GM12878 (cell line): ENCODE results near the gene ACE.

Experiments
- BRCA1 ChIP-seq: IDR thresholded peaks from 2 replicates; pipeline ENCODE4 v1.6.1; 2011; ENCODE audit warnings: low read depth, low read length, improper control_type of control experiment
- CHD1 ChIP-seq: IDR thresholded peaks from 2 replicates; pipeline ENCODE4 v1.6.1; 2012; ENCODE audit warnings: low read depth, low read length, improper control_type of control experiment
- CHD2 ChIP-seq: IDR thresholded peaks from 2 replicates; pipeline ENCODE4 v1.6.1; 2011; ENCODE audit warnings: low read depth, low read length, improper control_type of control experiment, borderline replicate concordance
- CHD4 ChIP-seq: fragments of 200-600 bp; sonication (generic); IDR thresholded peaks from 2 replicates; pipeline ENCODE4 v1.6.1; 2016; ENCODE audit warnings: mild to moderate bottlenecking
- KLF5 ChIP-seq: fragments of 450-650 bp; IDR thresholded peaks from 2 replicates; pipeline ENCODE4 v1.6.1; 2014; ENCODE audit warnings: mild to moderate bottlenecking; ENCODE audit not compliant: partially characterized antibody
- POLR2AphosphoS5 ChIP-seq: IDR thresholded peaks from 2 replicates; pipeline ENCODE4 v1.6.1; 2011; ENCODE audit warnings: mild to moderate bottlenecking, low read length, inconsistent platforms
- REST ChIP-seq: IDR thresholded peaks from 2 replicates; pipeline ENCODE4 v1.6.1; 2012; ENCODE audit warnings: mild to moderate bottlenecking, low read depth, low read length
- TF ChIP-seq, protein P1 (sequence below), 3 experiments: IDR thresholded peaks in 2 of 3; conservative IDR thresholded peaks in 1 of 3; 2 replicates each; pipeline ENCODE4 v1.5.1; 2011; ENCODE audit warnings: low read depth in 3 of 3, low read length in 3 of 3, mild to moderate bottlenecking in 3 of 3, control low read depth in 2 of 3, moderate library complexity in 2 of 3, inconsistent platforms in 1 of 3, mixed read lengths in 1 of 3; ENCODE audit not compliant: control insufficient read depth in 2 of 3, insufficient read depth in 1 of 3; ENCODE audit errors: extremely low read depth in 1 of 3

DNA sequence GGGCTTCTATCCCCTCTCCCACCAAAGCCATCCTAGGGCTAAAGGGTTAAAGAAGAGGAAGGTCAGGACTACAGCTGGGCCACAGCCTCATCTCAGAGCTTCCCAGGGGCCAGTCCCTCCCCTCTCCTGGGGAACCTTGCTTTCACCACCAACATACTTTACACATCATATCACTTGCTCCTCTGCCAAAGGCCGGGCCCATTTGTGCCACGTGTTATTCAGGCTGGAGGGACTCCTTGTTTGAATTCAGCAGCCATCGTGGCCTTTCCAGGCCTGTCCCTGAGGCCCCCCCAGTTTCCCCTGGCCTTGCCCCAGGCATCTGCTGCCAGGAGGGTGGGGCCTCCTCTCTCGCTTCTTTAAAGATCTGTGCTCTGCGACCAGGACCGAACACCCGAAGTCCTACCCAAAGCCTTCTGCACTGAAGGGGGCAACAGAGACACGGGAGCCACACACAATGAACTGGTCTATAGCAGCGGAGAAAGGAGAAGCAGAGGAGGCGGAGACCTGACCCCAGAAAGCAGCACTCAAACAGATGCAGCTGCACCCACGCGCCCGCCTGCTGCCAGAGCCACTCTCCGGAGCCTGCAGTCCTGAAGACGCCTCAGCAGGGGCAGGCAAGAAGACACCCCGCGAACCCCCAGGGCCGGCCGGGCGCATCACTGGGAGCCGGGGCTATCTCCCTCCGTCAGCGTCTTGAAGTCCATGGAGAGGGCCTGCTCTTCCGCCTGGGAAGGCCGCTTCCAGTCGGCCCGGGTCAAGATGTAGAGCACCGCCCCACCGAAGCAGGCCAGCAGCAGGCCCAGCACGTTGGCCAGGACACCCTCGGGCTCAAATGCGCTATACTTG lies 42.9 kb upstream of the ACE start:
- TF ChIP-seq, protein P1, sequence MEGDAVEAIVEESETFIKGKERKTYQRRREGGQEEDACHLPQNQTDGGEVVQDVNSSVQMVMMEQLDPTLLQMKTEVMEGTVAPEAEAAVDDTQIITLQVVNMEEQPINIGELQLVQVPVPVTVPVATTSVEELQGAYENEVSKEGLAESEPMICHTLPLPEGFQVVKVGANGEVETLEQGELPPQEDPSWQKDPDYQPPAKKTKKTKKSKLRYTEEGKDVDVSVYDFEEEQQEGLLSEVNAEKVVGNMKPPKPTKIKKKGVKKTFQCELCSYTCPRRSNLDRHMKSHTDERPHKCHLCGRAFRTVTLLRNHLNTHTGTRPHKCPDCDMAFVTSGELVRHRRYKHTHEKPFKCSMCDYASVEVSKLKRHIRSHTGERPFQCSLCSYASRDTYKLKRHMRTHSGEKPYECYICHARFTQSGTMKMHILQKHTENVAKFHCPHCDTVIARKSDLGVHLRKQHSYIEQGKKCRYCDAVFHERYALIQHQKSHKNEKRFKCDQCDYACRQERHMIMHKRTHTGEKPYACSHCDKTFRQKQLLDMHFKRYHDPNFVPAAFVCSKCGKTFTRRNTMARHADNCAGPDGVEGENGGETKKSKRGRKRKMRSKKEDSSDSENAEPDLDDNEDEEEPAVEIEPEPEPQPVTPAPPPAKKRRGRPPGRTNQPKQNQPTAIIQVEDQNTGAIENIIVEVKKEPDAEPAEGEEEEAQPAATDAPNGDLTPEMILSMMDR (IDR thresholded peaks at IDR 0.05 in 2 of 3, conservative IDR thresholded peaks at IDR 0.05 in 1 of 3; ENCODE audit: control insufficient read depth in 2 of 3, extremely low read depth in 1 of 3, insufficient read depth in 1 of 3, low read depth in 3 of 3, low read length in 3 of 3): no peak
- TF ChIP-seq CHD1 (no peak), REST (no peak), POLR2AphosphoS5 (no peak), CHD4 (no peak), KLF5 (no peak), CHD2 (no peak), BRCA1 (no peak)
